GM18909 (cell line): Measurements from ENCODE around the gene ZBED3.
"Not testable (repeated sequence)": the region's sequence is repeated elsewhere in the genome, so short reads cannot be mapped to it uniquely, and the experiment has no call there.

ENCODE experiments used
- ATAC-seq: cut with Tn5 transposase; IDR thresholded peaks from one replicate; pipeline ENCODE4 v1.9.1; 2021; ENCODE audit warnings: mild to moderate bottlenecking; ENCODE audit not compliant: unreplicated experiment, poor library complexity

The ZBED3 gene

DNA sequence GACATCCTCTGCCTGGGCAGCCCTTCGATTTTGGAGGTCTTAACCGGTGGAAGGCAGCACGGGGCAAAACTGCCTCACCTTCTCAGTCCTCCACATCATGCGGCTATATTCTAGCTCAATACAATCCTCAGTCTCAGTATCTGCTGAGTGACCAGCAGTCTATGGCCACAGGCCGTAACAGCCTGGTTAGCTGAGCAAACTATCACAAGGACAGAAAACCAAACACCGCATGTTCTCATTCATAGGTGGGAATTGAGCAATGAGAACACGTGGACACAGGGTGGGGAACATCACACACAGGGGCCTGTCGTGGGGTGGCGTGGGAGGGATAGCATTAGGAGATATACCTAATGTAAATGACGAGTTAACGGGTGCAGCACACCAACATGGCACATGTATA, 6.6 kb downstream of the ZBED3 start:
- ATAC-seq, result not testable (repeated sequence)

DNA sequence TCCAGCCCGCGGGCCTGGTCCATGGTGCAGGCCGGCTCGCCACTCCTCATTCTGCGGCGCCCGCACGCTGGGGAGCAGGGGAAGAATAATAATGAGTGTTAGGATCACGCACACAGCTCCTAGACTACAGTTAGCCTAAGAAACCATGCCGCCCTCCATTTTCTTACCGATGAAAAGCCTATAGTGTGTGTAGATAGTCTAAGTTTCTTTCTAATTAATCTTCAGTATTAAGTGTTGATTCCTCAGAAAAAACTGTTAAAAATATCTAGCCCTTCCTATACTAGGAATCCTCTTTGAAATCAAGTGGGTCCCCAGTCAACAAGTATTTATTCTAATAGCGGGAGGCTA, 9.3 kb downstream of the ZBED3 start:
- ATAC-seq, result no peak

- peak; percentile 92 for ATAC-seq
These were observed 9.9 kb downstream of the ZBED3 start for GRCh38 chr5:77076961-77077828.

- no peak for ATAC-seq
These were observed 12.3 kb downstream of the ZBED3 start for GRCh38 chr5:77074745-77075144.

GRCh38 chr5:77073667-77074066, 13.4 kb downstream of the ZBED3 start:
- no peak for ATAC-seq

DNA sequence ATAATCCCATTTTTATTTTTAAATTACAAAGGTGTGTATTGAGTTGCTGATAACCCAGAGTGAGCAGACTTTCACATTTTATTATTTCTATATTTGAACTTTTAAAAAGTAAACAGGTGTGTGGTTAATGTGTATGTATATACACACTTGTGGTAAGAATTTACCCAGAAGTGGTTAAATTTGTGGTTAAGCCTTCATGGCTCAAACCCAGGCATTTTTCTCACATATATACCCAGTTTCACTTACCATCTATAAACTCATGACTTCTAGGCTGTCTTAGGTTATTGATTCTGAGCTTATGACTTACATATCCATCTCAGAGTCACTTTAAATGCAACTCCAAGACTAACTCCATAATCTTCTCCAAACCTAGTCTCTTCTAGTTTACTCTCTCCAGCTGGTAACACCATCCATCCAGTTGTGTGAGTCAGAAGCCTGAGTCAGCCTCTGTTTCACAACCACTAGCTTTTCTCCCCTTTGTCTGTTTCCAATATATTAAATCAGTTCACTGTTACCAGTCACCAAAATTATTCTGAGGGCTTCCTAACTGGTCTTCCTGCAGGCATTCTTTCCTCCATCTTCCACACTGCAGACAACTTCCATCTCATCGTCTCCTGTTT, 20.2 kb downstream of the ZBED3 start:
- peak; percentile 90 for ATAC-seq

- no peak for ATAC-seq
These were observed 20.9 kb downstream of the ZBED3 start for GRCh38 chr5:77066184-77066583.

GRCh38 chr5:77065256-77065655, 21.8 kb downstream of the ZBED3 start:
- ATAC-seq, result no peak

- no peak for ATAC-seq
These were observed 23.0 kb downstream of the ZBED3 start for GRCh38 chr5:77064040-77064439.

- no peak for ATAC-seq
These were observed 40.5 kb downstream of the ZBED3 start for GRCh38 chr5:77046416-77047073.

DNA sequence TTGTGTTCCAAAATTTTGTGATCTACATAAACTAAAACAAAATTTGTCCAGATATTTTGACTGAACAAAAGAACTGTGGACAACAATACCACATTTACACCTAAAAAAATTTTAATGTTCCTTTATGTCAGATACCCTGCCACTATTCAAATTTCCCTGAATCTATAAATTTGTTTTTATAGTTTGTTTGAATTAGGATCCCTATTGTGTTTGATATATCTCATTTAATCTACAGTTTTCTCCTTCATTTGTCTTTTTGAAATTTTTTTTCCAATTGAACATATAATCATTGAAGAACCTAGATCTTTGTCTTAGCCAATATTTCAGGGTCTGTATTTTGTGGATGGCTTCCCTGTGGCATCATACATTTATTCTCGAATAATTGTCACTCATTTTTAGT, 51.1 kb downstream of the ZBED3 start:
- no peak for ATAC-seq

- ATAC-seq, result no peak
These were observed 53.7 kb downstream of the ZBED3 start for GRCh38 chr5:77033338-77033737.

DNA sequence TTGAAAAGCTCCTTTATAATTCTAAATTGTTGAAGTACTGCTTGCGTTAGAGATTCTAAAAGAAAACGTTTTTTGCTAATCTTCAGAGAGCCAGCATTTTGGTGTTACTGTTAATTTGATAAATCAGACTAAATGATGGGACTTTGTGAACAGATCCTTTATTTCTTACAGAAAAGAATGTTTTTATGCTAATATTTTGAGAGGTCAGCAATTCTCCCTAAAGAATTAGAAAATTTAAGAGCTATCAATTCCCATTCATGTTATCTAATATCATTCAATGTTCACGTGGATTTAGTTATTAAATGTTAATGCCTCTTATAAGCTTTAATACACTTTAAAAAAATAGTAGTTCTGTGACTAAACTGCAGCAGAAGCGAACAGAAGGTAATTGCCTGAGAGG, 54.5 kb downstream of the ZBED3 start:
- no peak for ATAC-seq

- no peak for ATAC-seq
These were observed 55.2 kb downstream of the ZBED3 start for GRCh38 chr5:77031891-77032290.

DNA sequence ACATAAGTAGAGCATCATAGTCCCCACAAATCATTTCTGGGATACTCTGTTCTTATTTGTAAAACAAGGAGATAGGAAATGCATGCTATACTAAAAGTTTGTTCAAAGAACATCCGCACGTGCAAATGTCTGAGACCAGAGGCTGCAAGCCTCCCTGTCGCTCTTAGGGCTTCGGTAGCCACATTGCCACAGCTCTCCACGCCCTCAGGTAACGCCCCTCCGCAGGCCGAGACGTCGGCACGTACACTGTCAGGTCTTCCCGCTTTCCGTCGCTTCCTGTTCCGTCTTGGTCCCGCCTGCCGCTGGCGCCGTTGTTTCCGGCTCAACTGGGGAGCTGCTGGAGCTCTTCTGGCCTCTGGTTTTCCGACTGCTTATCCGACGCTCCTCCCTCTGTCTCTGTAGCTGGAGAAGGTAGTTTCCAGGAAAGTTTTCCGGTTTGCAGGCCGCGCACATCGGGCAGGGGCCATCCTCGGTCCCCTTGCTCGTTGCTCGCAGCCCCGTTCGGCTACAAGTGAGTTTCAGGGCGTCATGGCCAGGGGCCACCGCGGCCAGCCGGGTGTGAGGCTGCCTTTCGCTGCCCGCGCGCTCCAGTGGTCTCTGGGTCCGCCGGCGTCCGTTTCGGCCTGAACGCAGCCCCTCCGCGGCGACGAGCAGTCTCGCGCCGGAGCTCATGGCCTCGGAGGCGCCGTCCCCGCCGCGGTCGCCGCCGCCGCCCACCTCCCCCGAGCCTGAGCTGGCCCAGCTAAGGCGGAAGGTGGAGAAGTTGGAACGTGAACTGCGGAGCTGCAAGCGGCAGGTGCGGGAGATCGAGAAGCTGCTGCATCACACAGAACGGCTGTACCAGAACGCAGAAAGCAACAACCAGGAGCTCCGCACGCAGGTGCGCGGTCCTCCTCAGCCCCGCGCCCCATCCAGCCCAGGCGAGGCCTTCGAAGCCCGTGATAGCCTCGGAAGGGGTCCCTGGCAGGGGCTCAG, 56.7 kb downstream of the ZBED3 start, which contains the start of gene AGGF1:
TSS of gene AGGF1 (plus strand) at position 308 of the 975 bp plus-strand sequence. CDS start at position 671, 363 bp downstream.
- peak; percentile 99 for ATAC-seq

- ATAC-seq, result no peak
These were observed 57.7 kb downstream of the ZBED3 start for GRCh38 chr5:77029376-77029885.

DNA sequence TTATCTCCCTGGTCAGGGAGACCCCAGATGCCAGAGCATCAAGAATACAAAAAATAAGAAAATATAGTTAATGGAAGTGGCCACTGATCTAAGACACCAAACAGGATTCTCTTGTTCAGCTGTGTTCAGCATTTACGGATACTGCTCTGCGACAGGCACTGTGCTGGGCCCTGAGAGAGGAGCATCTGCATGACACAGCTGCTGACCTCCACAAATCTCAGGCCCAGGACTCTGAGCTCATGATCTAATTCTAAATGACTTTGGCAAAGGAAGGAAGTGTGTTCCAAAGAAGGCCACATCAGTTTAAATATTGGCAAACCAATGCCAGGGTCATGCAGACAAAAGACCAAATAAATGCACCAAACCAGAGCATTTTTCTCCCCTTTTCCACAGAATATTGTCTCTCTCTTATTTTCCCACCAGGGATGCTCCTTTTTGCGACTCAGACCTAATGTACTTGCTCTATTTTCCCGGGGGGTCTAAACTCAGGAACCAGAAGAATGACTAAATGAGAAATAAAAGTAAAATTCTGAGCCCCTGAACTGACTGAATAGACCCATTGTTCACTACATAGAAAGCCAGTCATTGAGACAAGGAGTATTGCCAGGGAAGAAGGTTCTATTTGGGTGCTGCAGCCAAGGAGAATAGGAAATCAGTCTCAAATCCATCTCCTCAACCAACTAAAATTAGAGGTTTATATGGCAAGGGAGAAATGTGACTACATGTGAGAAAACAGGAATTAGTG, 58.3 kb downstream of the ZBED3 start:
- ATAC-seq, result no peak

GRCh38 chr5:77024490-77024889, 62.6 kb downstream of the ZBED3 start:
- ATAC-seq, result no peak
